Iris pigment epithelial cell (primary cell): ENCODE results near the gene CAMSAP1.
A peak's percentile ranks its signal among the peaks of the same experiment; 100 is the strongest.
"Not testable (repeated sequence)": the region's sequence is repeated elsewhere in the genome, so short reads cannot be mapped to it uniquely, and the experiment has no call there.

ENCODE experiments used
- DNase-seq: peaks from one replicate; pipeline ENCODE4 v3.0.0-alpha.2; 2011; ENCODE audit warnings: low read depth

Gene CAMSAP1

GRCh38 chr9:135920973-135921585, 13.7 kb upstream of the CAMSAP1 start:
- DNase-seq: no peak

GRCh38 chr9:135920256-135920930, 13.0 kb upstream of the CAMSAP1 start:
- DNase-seq: no peak

GRCh38 chr9:135919318-135919890, 12.1 kb upstream of the CAMSAP1 start:
- DNase-seq: no peak

GRCh38 chr9:135916227-135916626, 8.9 kb upstream of the CAMSAP1 start:
- not testable (repeated sequence) for DNase-seq

GRCh38 chr9:135914921-135915320, 7.6 kb upstream of the CAMSAP1 start:
- peak; percentile 89 for DNase-seq

GRCh38 chr9:135911233-135911632, 3.9 kb upstream of the CAMSAP1 start:
- DNase-seq: not testable (repeated sequence)

- DNase-seq: no peak
Measured at GRCh38 chr9:135910757-135911156, 3.4 kb upstream of the CAMSAP1 start.

GRCh38 chr9:135910216-135910615, 2.9 kb upstream of the CAMSAP1 start:
- DNase-seq: no peak

GRCh38 chr9:135909371-135909770, 2.0 kb upstream of the CAMSAP1 start:
- DNase-seq: no peak

GRCh38 chr9:135908754-135909204, 1.4 kb upstream of the CAMSAP1 start:
- no peak for DNase-seq

- no peak for DNase-seq
Measured at GRCh38 chr9:135908093-135908753, 877 bp upstream of the CAMSAP1 start.

GRCh38 chr9:135907006-135907430, 328 bp downstream of the CAMSAP1 start:
- no peak for DNase-seq

- DNase-seq: peak; percentile 62
Measured at GRCh38 chr9:135906291-135907005, 898 bp downstream of the CAMSAP1 start.

GRCh38 chr9:135905380-135906258, 1.7 kb downstream of the CAMSAP1 start:
- DNase-seq: no peak

GRCh38 chr9:135903786-135904520, 3.4 kb downstream of the CAMSAP1 start:
- DNase-seq: no peak

GRCh38 chr9:135903358-135903656, 4.0 kb downstream of the CAMSAP1 start:
- no peak for DNase-seq

GRCh38 chr9:135902655-135903357, 4.5 kb downstream of the CAMSAP1 start:
- no peak for DNase-seq

- DNase-seq: no peak
Measured at GRCh38 chr9:135901826-135902225, 5.5 kb downstream of the CAMSAP1 start.

- no peak for DNase-seq
Measured at GRCh38 chr9:135901031-135901758, 6.2 kb downstream of the CAMSAP1 start.
